ENCODE measurements around the gene C3orf20.

- TF ChIP-seq, protein P1, sequence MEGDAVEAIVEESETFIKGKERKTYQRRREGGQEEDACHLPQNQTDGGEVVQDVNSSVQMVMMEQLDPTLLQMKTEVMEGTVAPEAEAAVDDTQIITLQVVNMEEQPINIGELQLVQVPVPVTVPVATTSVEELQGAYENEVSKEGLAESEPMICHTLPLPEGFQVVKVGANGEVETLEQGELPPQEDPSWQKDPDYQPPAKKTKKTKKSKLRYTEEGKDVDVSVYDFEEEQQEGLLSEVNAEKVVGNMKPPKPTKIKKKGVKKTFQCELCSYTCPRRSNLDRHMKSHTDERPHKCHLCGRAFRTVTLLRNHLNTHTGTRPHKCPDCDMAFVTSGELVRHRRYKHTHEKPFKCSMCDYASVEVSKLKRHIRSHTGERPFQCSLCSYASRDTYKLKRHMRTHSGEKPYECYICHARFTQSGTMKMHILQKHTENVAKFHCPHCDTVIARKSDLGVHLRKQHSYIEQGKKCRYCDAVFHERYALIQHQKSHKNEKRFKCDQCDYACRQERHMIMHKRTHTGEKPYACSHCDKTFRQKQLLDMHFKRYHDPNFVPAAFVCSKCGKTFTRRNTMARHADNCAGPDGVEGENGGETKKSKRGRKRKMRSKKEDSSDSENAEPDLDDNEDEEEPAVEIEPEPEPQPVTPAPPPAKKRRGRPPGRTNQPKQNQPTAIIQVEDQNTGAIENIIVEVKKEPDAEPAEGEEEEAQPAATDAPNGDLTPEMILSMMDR (IDR thresholded peaks at IDR 0.05), result no peak
- TF ChIP-seq EZH2 (IDR thresholded peaks at IDR 0.05; ENCODE audit: borderline replicate concordance, insufficient read depth, low read depth, low read length, poor library complexity, severe bottlenecking), result no peak
Observed at GRCh38 chr3:14793126-14793857, 118.4 kb downstream of the C3orf20 start.
